Stimulated activated CD8-positive, alpha-beta memory T cell treated with anti-CD3 and anti-CD28 coated beads, Interleukin-12 subunit alpha, Interleukin-12 subunit beta, amount 100 ng/mL, for 4 hours (primary cell): ENCODE measurements around the gene TLX2.
"Not testable (repeated sequence)": the region's sequence is repeated elsewhere in the genome, so short reads cannot be mapped to it uniquely, and the experiment has no call there.

Source experiments
- DNase-seq: peaks from one replicate; pipeline ENCODE4 v3.0.0-alpha.2; 2020; ENCODE audit warnings: low read depth

TLX2 gene

DNA sequence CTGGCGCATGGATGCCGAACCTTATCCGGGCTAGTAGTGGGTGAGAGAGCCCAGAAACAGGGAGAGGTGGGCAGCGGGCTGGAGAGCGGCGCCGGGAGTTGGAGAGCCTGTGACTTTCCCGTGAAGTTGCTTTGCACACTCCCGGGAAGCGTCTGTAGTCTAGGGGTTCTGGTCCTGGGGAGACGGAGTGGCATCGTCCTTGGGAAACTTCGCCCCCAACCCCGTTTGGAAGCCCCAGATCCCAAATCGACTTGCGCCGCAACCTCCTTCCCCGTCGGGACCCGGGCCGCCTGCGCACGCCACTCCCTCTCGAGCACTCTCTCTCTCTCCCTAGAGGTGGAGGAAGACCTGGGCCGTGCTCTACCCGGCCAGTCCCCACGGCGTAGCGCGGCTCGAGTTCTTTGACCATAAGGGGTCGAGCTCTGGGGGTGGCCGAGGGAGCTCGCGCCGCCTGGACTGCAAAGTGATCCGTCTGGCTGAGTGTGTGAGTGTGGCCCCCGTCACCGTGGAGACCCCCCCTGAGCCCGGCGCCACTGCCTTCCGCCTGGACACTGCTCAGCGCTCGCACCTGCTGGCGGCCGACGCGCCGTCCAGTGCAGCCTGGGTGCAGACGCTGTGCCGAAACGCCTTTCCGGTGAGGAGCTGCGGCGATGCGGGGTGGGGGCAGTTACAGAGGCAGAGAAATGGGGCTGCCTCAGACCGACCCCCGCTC lies 40.7 kb downstream of the TLX2 start:
- DNase-seq = no peak

DNA sequence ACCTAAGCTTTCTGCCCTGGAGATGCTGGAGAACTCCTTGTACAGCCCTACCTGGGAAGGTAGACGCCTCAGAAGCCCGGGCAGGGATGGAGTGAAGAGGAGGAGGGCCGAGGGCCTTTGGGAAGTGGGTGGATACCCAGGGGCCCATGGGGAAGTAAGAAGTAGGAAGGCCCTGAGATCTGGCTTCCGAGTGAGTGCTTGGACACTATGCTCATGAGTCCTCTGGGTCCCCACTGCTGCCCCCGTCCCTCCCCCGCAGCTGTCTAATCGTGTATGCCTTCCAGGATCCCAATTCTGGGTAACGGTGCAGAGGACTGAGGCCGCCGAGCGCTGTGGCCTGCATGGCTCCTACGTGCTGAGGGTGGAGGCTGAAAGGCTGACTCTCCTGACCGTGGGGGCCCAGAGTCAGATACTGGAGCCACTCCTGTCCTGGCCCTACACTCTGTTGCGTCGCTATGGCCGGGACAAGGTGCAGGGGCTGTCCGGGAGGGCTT lies 41.4 kb downstream of the TLX2 start:
- DNase-seq = no peak

DNA sequence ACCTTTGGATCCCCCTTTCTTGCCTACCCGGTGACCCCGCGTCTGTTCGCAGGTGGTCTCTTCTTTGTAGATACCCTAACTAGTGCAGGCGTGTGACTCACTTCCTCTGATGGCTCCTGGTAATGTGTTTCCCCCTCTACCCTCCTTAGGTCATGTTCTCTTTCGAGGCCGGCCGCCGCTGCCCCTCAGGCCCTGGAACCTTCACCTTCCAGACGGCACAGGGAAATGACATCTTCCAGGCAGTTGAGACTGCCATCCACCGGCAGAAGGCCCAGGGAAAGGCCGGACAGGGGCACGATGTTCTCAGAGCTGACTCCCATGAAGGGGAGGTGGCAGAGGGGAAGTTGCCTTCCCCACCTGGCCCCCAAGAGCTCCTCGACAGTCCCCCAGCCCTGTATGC lies 41.9 kb downstream of the TLX2 start:
- no peak for DNase-seq

DNA sequence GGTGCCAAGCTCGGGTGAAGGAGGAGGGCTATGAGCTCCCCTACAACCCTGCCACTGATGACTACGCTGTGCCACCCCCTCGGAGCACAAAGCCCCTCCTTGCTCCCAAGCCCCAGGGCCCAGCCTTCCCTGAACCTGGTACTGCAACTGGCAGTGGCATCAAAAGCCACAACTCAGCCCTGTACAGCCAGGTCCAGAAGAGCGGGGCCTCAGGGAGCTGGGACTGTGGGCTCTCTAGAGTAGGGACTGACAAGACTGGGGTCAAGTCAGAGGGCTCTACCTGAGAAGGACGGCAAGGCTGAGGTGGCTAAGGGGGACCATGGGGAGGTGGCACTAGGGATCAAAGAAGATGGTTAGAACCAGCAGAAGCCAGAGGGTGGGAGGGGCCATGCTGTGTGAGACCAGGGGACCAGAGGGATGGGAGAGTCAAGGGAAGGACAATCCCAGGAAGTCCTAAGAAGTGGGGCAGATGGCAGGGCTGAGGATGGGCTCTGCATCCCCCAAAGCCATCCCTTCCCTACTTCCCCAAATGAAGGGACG lies 42.7 kb downstream of the TLX2 start:
- no peak for DNase-seq

DNA sequence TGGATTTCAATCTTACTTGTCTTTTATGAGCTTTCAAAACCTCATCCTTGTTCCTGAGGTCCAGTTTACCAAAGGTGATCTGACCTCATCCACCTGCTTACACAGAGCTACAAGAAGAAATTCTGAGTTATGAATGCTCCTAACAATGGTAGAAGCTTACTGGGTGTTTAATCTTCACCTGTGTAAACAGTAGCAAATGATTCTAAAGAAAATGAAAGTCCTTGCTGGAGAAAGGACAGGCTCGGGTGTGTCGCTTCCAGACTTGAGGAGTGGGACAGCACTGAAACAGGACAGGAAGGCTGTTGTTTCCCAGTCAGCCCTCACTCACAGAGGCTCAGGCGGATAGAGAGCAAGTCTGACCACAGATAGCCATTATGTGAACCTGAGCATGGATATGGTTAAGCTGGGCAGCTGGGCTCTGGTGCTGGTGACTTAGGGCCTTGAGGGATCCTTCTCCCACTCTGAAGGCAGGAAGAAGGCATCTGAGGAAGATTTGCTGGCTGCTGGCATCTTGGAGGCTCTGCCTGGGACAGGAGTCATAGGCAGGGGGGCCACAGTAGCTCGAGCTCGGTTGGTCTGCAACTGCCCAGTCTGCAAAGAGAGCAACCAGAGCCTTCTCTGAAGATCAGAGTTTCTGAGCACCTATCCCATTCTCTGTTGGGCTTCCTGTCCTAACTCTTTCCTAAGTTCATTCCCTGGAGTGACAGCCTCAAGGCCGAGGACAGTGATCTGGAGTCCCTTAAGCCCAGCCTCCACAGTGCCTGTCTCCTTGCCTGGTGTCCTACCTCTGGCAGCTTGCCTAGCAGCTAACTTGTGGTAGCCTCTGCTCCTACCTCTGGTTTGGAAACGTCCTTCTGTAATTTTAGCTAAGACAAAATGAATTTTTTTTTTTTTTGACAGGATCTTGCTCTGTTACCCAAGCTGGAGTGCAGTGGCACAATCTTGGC lies 44.3 kb downstream of the TLX2 start:
- DNase-seq = no peak

DNA sequence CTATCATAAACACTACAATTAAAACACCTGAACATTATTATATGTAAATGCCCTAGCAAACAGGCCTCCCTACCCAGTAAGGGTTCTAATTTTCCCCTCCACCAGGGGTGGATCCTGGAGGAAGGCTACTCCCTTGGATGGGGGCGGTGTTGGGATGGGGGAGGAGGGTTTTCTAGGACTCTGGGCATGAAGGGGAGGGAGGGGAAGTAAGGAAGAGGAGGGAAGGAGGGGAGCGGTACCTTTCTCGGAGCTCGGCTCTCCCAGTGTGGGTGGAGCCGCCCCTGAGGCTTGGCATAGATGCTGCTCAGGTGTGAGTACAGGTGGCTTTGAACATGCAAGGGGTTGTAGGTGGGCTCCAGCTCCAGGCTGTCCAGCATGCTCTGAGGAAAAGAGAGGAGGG lies 45.7 kb downstream of the TLX2 start:
- no peak for DNase-seq

DNA sequence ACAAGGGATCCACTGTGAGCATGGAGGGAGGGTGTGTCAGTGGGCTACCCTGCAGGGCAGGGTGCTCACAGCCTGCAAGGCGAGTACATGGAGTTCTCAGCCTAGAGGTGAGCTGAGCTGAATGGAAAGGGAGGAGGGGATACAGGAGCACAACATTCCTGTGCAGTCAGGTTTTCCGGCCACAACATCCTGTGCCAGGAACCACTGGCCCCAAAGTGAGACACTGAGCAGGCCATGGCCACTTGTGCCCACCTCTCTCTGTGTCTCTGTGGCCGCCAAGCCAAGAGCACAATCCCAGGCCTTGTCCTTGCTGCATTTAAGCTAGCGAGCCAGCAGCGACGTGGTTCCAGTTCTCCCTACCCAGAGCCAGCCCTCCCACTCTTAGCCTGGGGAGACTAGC lies 46.3 kb downstream of the TLX2 start:
- no peak for DNase-seq

DNA sequence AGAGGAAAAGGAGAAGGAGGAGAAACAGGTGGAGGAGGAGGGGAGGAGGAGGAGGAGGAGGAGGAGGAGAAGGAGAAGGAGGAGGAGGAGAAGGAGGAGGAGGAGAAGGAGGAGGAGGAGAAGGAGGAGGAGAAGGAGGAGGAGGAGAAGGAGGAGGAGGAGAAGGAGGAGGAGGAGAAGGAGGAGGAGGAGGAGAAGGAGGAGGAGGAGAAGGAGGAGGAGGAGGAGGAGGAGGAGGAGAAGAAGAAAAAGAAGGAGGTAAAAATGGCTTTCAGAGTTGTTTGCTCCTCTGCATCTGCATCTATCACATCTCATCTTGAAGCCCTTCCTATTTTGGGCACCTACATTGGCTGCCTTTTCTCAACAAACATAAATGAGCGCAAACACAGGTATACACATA lies 46.8 kb downstream of the TLX2 start:
- DNase-seq = not testable (repeated sequence)

DNA sequence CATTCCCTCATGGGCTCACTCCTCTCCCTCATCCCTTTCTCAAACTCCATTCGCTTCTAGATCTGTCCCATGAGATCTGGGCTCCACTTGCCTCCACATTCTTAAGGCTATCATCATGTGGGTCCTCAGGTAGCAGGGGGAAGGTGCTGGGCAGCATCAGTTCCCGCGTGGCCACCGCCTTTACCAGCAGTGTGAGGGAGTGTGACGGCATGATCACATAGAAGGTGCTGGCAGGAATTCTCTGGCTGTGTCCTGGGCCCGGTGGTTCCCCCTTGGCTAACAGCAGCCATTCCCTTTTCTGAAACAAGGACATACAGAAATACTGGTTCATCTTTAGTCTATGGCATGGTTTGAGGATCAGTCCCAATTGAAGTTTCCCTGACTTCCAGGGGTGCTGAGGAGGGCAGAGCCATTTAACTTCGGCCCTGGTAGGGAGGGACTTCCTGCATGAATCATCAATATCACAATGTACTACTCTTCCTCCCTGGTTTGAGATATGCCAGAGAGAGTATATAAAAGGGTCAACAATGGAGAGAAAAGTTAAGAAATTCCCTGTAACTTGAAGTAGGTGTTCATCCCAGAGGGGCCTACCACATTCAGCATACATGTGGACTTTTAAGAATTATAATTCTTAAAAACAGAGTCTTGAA lies 48.0 kb downstream of the TLX2 start:
- no peak for DNase-seq

DNA sequence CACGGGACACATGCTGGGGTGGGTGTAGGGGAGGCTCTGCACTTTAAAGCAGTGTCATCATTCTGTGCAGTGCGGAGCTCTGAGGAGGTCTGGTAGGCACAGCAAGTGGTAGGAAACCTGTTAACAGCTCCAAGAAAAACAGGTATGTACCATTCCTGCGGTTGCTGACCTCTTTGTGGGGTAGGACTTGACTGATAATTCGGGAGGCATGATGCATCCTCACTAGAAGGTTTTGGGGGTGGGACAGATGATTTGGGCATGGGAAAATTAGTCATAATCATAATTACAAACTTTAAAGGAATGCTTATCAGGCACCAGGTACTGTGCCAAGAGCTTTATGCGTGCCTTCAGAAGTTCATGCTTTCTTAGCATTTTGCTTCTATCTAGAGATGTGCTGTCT lies 50.0 kb downstream of the TLX2 start:
- DNase-seq = no peak

DNA sequence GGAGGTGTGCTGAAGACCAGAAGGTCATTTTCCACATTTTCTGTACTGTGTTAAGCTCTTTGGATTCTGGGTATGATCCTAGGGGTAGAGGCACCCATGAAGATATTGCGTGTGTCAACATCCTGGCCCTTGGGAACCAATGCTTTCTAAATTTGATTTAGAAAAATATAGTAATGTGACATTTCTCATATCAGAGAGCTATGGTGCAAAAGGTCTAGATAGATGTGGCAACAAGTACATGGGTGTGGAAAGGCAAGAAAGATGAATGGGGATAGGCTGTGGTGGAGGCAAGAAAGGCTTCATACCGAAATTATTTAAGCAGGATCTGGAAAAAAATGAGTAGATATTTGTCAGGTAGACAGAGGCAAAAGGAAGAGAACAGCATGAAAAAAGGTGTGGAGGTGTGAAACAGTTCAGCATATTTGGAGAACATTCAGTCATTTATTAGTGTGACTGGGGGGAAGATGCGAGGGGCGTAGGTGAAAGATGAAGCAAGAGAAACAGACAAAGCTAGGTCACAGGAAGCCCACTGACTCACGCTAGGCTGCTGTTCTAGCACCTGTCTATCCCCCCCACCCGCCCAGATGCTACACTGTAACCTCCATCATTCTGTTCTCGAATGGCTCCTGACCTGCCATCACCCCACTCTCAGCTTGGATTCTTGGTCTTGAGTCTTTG lies 52.0 kb downstream of the TLX2 start:
- DNase-seq = no peak

DNA sequence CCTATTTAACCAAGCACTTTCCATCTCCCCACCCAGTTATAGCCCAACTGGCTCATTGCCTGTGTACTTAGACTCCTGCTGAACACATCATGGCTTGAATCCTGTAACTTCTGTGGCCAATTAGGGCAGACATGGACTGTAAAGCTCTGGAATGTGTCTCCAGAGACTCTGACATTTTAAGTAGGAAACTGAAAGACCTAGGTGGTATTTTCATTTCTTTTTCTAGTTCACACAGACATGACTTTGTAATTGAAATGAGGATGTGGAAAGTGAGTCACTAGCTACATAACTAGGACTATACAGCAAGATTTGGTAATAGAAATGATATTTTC lies 52.5 kb downstream of the TLX2 start:
- DNase-seq = no peak
